Vein endothelial cell (primary cell): ENCODE data around the gene AOC3. TPM values are rescaled to one million over a fixed set of nuclear protein-coding genes. Genes with fewer than 3 reads are reported as not detected.

Source experiments
- small RNA-seq: library from RNA; depleted of rRNA; stranded (forward); fragments of <200 nt; gene quantifications from one replicate; pipeline ENCODE3, GENCODE V24; 2012
- total RNA-seq: library from RNA; depleted of rRNA; stranded (reverse); fragments of >200 nt; gene quantifications from 2 replicates; pipeline ENCODE4 v1.2.3, GENCODE V29; 2012

AOC3 gene
- total RNA-seq = under 0.01 TPM in 2 replicates

GRCh38 chr17:42850954-42851353 is at the start of gene AOC3:
AOC3 (plus strand) TSS chr17:42851199; CDS start chr17:42851344, 145 bp downstream.

GRCh38 chr17:42832934-42833766 is 17.8 kb upstream of the AOC3 start, which contains the start of gene PSME3:
PSME3 (plus strand) TSS chr17:42833397; CDS start chr17:42833632, 235 bp downstream.

GRCh38 chr17:42844271-42844670 is 6.7 kb upstream of the AOC3 start, which contains the start of gene AOC2:
AOC2 (plus strand) TSS chr17:42844580; CDS start chr17:42844627, 47 bp downstream.

GRCh38 chr17:42900460-42901331 is 49.7 kb downstream of the AOC3 start, which contains the start of gene G6PC1:
G6PC1 (plus strand) TSS chr17:42900799; CDS start chr17:42900877, 78 bp downstream.

Small RNAs within 50 kb of the gene (small RNA-seq; reads per million reads assigned to genes)
- 0.13 reads per million for gene MIR6781
- gene RNU6-287P = not detected

Other genes with a start within 250 kb of the AOC3 start
- 62.4 and 80.3 TPM in 2 replicates for gene RETREG3, start 241.8 kb upstream of the AOC3 start, total RNA-seq
- gene TUBG1, start 241.5 kb upstream of the AOC3 start, total RNA-seq = 57.5 and 64.1 TPM in 2 replicates
- 6.1 and 9.5 TPM in 2 replicates for gene TUBG2, start 191.9 kb upstream of the AOC3 start, total RNA-seq
- gene PLEKHH3, start 174.2 kb upstream of the AOC3 start, total RNA-seq = 9.6 and 18.0 TPM in 2 replicates
- 2.1 and 2.6 TPM in 2 replicates for gene CCR10, start 169.4 kb upstream of the AOC3 start, total RNA-seq
- gene CNTNAP1, start 168.7 kb upstream of the AOC3 start, total RNA-seq = 23.8 and 30.2 TPM in 2 replicates
- 18.0 and 19.2 TPM in 2 replicates for gene EZH1, start 106.2 kb upstream of the AOC3 start, total RNA-seq
- 7.6 and 19.6 TPM in 2 replicates for gene RAMP2, start 90.0 kb upstream of the AOC3 start, total RNA-seq
- 46.1 and 50.1 TPM in 2 replicates for gene VPS25, start 77.8 kb upstream of the AOC3 start, total RNA-seq
- gene WNK4, start 70.6 kb upstream of the AOC3 start, total RNA-seq = 1.3 and 2.6 TPM in 2 replicates
- gene COA3, start 52.5 kb upstream of the AOC3 start, total RNA-seq = 43.2 and 46.4 TPM in 2 replicates
- gene CNTD1, start 52.3 kb upstream of the AOC3 start, total RNA-seq = under 0.01 TPM in 1 of 2 replicates, not detected in the other
- gene BECN1, start 26.9 kb upstream of the AOC3 start, total RNA-seq = 81.2 and 86.2 TPM in 2 replicates
- 109 and 148 TPM in 2 replicates for gene PSME3, start 17.8 kb upstream of the AOC3 start, total RNA-seq
- 0.65 and 1.9 TPM in 2 replicates for gene AOC2, start 6.6 kb upstream of the AOC3 start, total RNA-seq
- gene G6PC1, start 49.6 kb downstream of the AOC3 start, total RNA-seq = not detected in 2 replicates
- 12.9 and 17.6 TPM in 2 replicates for gene AARSD1, start 113.3 kb downstream of the AOC3 start, total RNA-seq
- 0.33 and 0.38 TPM in 2 replicates for gene PTGES3L, start 128.9 kb downstream of the AOC3 start, total RNA-seq
- 10.2 and 11.8 TPM in 2 replicates for gene RUNDC1, start 129.4 kb downstream of the AOC3 start, total RNA-seq
- gene RPL27, start 147.2 kb downstream of the AOC3 start, total RNA-seq = 1,055 and 1,604 TPM in 2 replicates
- gene IFI35, start 155.6 kb downstream of the AOC3 start, total RNA-seq = 7.8 and 10.5 TPM in 2 replicates
- gene VAT1, start 171.2 kb downstream of the AOC3 start, total RNA-seq = 345 and 356 TPM in 2 replicates
- gene RND2, start 174.0 kb downstream of the AOC3 start, total RNA-seq = under 0.01 and 0.10 TPM in 2 replicates